Measurements from ENCODE around the gene DNM3. TPM values are rescaled to one million over a fixed set of nuclear protein-coding genes. Genes with fewer than 3 reads are reported as not detected.

The DNM3 gene
- total and polyA plus RNA-seq, 2 of the 8 experiments (the other 6 are each of a cell fraction or from before 2014, with no cell fraction given) = 2.0 to 8.5 TPM

GRCh38 chr1:171898941-171899340, 57.6 kb downstream of the DNM3 start (continued):
- TF ChIP-seq MAX (IDR thresholded peaks at IDR 0.05) (peak; percentile 77), TBP (IDR thresholded peaks at IDR 0.05; ENCODE audit: low read depth, low read length) (no peak), RAD21 (IDR thresholded peaks at IDR 0.05 in 1 of 2, conservative IDR thresholded peaks at IDR 0.05 in 1 of 2; ENCODE audit: low read depth in 2 of 2, low read length in 2 of 2) (no peak), GTF2F1 (IDR thresholded peaks at IDR 0.05; ENCODE audit: borderline replicate concordance, low read depth, low read length) (no peak), HDAC6 (IDR thresholded peaks at IDR 0.05; ENCODE audit: low read depth, low read length) (no peak), TAF1 (IDR thresholded peaks at IDR 0.05; ENCODE audit: low read depth, low read length) (0 out of 2 replicates have a peak, but pooled peaks have one; percentile 27), EGR1 (IDR thresholded peaks at IDR 0.05; ENCODE audit: borderline replicate concordance, low read depth, low read length) (no peak), USF2 (IDR thresholded peaks at IDR 0.05; ENCODE audit: low read length) (no peak), SAP30 (IDR thresholded peaks at IDR 0.05; ENCODE audit: insufficient read depth, insufficient replicate concordance, low read length) (no peak), CREB1 (IDR thresholded peaks at IDR 0.05) (no peak), E2F6 (IDR thresholded peaks at IDR 0.05) (peak; percentile 56), SIN3A (conservative IDR thresholded peaks at IDR 0.05 in 1 of 2, IDR thresholded peaks at IDR 0.05 in 1 of 2; ENCODE audit: low read depth in 1 of 2, low read length in 2 of 2) (no peak)
- TF ChIP-seq, protein P1, sequence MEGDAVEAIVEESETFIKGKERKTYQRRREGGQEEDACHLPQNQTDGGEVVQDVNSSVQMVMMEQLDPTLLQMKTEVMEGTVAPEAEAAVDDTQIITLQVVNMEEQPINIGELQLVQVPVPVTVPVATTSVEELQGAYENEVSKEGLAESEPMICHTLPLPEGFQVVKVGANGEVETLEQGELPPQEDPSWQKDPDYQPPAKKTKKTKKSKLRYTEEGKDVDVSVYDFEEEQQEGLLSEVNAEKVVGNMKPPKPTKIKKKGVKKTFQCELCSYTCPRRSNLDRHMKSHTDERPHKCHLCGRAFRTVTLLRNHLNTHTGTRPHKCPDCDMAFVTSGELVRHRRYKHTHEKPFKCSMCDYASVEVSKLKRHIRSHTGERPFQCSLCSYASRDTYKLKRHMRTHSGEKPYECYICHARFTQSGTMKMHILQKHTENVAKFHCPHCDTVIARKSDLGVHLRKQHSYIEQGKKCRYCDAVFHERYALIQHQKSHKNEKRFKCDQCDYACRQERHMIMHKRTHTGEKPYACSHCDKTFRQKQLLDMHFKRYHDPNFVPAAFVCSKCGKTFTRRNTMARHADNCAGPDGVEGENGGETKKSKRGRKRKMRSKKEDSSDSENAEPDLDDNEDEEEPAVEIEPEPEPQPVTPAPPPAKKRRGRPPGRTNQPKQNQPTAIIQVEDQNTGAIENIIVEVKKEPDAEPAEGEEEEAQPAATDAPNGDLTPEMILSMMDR (IDR thresholded peaks at IDR 0.05; ENCODE audit: control extremely low read depth in 1 of 3, insufficient read depth in 1 of 3, low read depth in 1 of 3, low read length in 3 of 3) = no peak

All from H1 (cell line).